Keratinocyte (primary cell): Measurements from ENCODE around the gene EPHB1. TPM values are rescaled to one million over a fixed set of nuclear protein-coding genes. Genes with fewer than 3 reads are reported as not detected.

Source experiments
- DNase-seq: peaks from one replicate; pipeline ENCODE4 v3.0.0-alpha.2; 2011; ENCODE audit warnings: low read depth, missing footprints, low spot score
- FAIRE-seq: peaks from 2 replicates; lab custom pipeline; 2011; peaks lifted over from hg19 to GRCh38; lab: Jason Lieb, UNC
- H2AFZ ChIP-seq: 2 replicates; pipeline ENCODE4 v1.6.0; 2012; ENCODE audit warnings: low read length, control low read depth, inconsistent platforms; ENCODE audit not compliant: control insufficient read depth
- H3K27ac ChIP-seq: 2 replicates; pipeline ENCODE4 v1.5.1; 2011; ENCODE audit warnings: low read length; ENCODE audit not compliant: control insufficient read depth, insufficient read depth
- H3K27me3 ChIP-seq: 3 replicates; pipeline ENCODE4 v1.6.0; 2011; ENCODE audit warnings: low read length; ENCODE audit not compliant: control insufficient read depth, insufficient read depth; ENCODE audit errors: extremely low read depth
- H3K36me3 ChIP-seq, 2 experiments: 2 replicates in 1 of 2; 3 replicates in 1 of 2; pipeline ENCODE4 v1.5.1; 2011; ENCODE audit warnings: low read length in 2 of 2, mild to moderate bottlenecking in 1 of 2; ENCODE audit not compliant: control insufficient read depth in 2 of 2, insufficient read depth in 2 of 2; ENCODE audit errors: extremely low read depth in 1 of 2
- H3K4me1 ChIP-seq: 3 replicates; pipeline ENCODE4 v1.5.1; 2011; ENCODE audit warnings: low read length; ENCODE audit not compliant: control insufficient read depth, insufficient read depth; ENCODE audit errors: extremely low read depth
- H3K4me2 ChIP-seq: 3 replicates; pipeline ENCODE4 v1.6.0; 2011; ENCODE audit warnings: low read depth, low read length; ENCODE audit not compliant: control insufficient read depth, insufficient read depth; ENCODE audit errors: extremely low read depth
- H3K4me3 ChIP-seq, 3 experiments: fragments of 200-600 bp in 1 of 3; sonication (generic) in 1 of 3; 2 replicates in 2 of 3; 3 replicates in 1 of 3; pipeline ENCODE4 v1.5.1; 2011 to 2016; ENCODE audit warnings: low read length in 3 of 3, mild to moderate bottlenecking in 3 of 3, control low read depth in 2 of 3, inconsistent platforms in 1 of 3, low read depth in 1 of 3, mixed read lengths in 1 of 3, mixed run types in 1 of 3, moderate library complexity in 1 of 3; ENCODE audit not compliant: control insufficient read depth in 2 of 3, insufficient read depth in 2 of 3; ENCODE audit errors: extremely low read depth in 1 of 3
- H3K79me2 ChIP-seq: 2 replicates; pipeline ENCODE4 v1.6.0; 2012; ENCODE audit warnings: low read length; ENCODE audit not compliant: control insufficient read depth, insufficient read depth
- H3K9ac ChIP-seq: 3 replicates; pipeline ENCODE4 v1.6.0; 2011; ENCODE audit warnings: low read length; ENCODE audit not compliant: control insufficient read depth, insufficient read depth; ENCODE audit errors: extremely low read depth
- H3K9me1 ChIP-seq: 3 replicates; pipeline ENCODE4 v1.6.0; 2011; ENCODE audit warnings: low read length; ENCODE audit not compliant: control insufficient read depth, insufficient read depth; ENCODE audit errors: extremely low read depth
- H3K9me3 ChIP-seq: 2 replicates; pipeline ENCODE4 v1.5.1; 2012; ENCODE audit warnings: low read depth, low read length; ENCODE audit not compliant: control insufficient read depth
- H4K20me1 ChIP-seq: 3 replicates; pipeline ENCODE4 v1.6.0; 2011; ENCODE audit warnings: low read length; ENCODE audit not compliant: control insufficient read depth, insufficient read depth; ENCODE audit errors: extremely low read depth
- CTCF ChIP-seq, 3 experiments: IDR thresholded peaks in 1 of 3; conservative IDR thresholded peaks in 1 of 3; optimal IDR thresholded peaks in 1 of 3; 2 replicates in 2 of 3; 3 replicates in 1 of 3; pipeline versions ENCODE3 to v1.5.1; 2011; ENCODE audit warnings: low read length in 3 of 3, mild to moderate bottlenecking in 3 of 3, moderate library complexity in 2 of 3, control low read depth in 1 of 3, inconsistent platforms in 1 of 3; ENCODE audit not compliant: insufficient read depth in 2 of 3; ENCODE audit errors: extremely low read depth in 1 of 3
- EZH2 ChIP-seq: IDR thresholded peaks from one replicate; pipeline ENCODE4 v1.6.1; 2012; ENCODE audit warnings: inconsistent platforms, mild to moderate bottlenecking, low read length, moderate library complexity
- dilution Hi-C: fragments of 300-500 bp; cut with MboI; formaldehyde crosslinking; loops from one replicate; pipeline ENCODE4 v1.7.0; 2020; ENCODE audit warnings: low sequenced_read_pairs; ENCODE audit not compliant: extremely low pct_ligation_motif_present
- polyA plus RNA-seq, 5 experiments: library from polyadenylated mRNA; depleted of rRNA in 3 of 5; stranded (reverse) in 3 of 5; stranded (forward) in 1 of 5; unstranded in 1 of 5; fragments of >200 nt; gene quantifications; 1 replicate in 1 of 5; 2 replicates in 3 of 5; 3 replicates in 1 of 5; pipeline versions ENCODE4 v1.2.1 to v1.2.3, GENCODE V29; 2011 to 2012; ENCODE audit warnings: missing spikeins in 2 of 5, low read depth in 1 of 5, low replicate concordance in 1 of 5

Gene EPHB1
- polyA plus RNA-seq, 1 donor (not counting 4 experiments of a cell fraction or from before 2014, with no cell fraction given): 0.01 TPM

DNA sequence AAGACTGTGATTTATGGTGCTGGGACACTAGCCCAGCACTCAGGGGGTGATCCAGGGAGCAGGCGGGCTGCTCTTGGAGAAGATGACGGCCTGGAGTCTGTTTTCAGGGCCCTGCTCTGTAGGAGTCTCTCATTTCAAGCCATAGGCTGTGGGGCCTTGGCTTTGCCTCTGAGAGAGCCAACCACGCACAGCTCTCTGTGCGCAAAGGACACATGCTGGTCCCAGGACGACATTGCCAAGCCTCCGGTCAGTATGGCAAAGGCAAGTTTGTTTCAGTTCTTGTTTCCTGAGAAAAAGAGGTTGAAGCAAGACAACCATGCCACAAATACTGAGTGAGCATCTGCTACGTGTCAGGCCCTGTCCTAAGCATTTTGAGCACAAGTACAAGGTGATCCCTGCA is 197.1 kb downstream of the EPHB1 start:
- TF ChIP-seq EZH2 (no peak), CTCF (optimal IDR thresholded peaks at IDR 0.05 in 1 of 3, IDR thresholded peaks at IDR 0.05 in 1 of 3, conservative IDR thresholded peaks at IDR 0.05 in 1 of 3; ENCODE audit: extremely low read depth in 1 of 3, insufficient read depth in 2 of 3, low read length in 3 of 3) (no peak)
- H2AFZ ChIP-seq: no peak overlapping the region
- no peak overlapping the region for H3K4me2 ChIP-seq
- no peaks in the 10 kb centered on the region for H3K27me3 ChIP-seq
- no peaks in the 10 kb centered on the region for H3K9me1 ChIP-seq
- H4K20me1 ChIP-seq: no peaks in the 10 kb centered on the region
- no peak for FAIRE-seq
- no peaks in the 10 kb centered on the region for H3K4me1 ChIP-seq
- H3K36me3 ChIP-seq: no peaks in the 10 kb centered on the region
- H3K79me2 ChIP-seq: no peaks in the 10 kb centered on the region
- DNase-seq: no peak
- H3K27ac ChIP-seq: no peak overlapping the region
- dilution Hi-C loops: no loop called here
- no peaks in the 10 kb centered on the region for H3K9me3 ChIP-seq
- no peak overlapping the region for H3K9ac ChIP-seq
- H3K4me3 ChIP-seq: no peak overlapping the region

- no peak for FAIRE-seq
- no peaks in the 10 kb centered on the region for H3K9me1 ChIP-seq
These were observed 197.5 kb downstream of the EPHB1 start for GRCh38 chr3:134992586-134992985.

More at GRCh38 chr3:134992586-134992985, 197.5 kb downstream of the EPHB1 start:
- H2AFZ ChIP-seq: no peak overlapping the region
- H3K79me2 ChIP-seq: no peaks in the 10 kb centered on the region
- no peak overlapping the region for H3K27ac ChIP-seq
- H3K4me1 ChIP-seq: no peaks in the 10 kb centered on the region
- DNase-seq: no peak
- no peak overlapping the region for H3K9ac ChIP-seq
- TF ChIP-seq CTCF (optimal IDR thresholded peaks at IDR 0.05 in 1 of 3, IDR thresholded peaks at IDR 0.05 in 1 of 3, conservative IDR thresholded peaks at IDR 0.05 in 1 of 3; ENCODE audit: extremely low read depth in 1 of 3, insufficient read depth in 2 of 3, low read length in 3 of 3): no peak
- TF ChIP-seq EZH2: no peak
- H3K36me3 ChIP-seq: no peaks in the 10 kb centered on the region
- dilution Hi-C loops: no loop called here
- no peak overlapping the region for H3K4me3 ChIP-seq
- no peak overlapping the region for H3K4me2 ChIP-seq
- H4K20me1 ChIP-seq: no peaks in the 10 kb centered on the region
- no peaks in the 10 kb centered on the region for H3K27me3 ChIP-seq
- no peaks in the 10 kb centered on the region for H3K9me3 ChIP-seq
